C4-2B (cell line): ENCODE results near the gene FBXO31.

ENCODE experiments used
- ZFX ChIP-seq: fragments of 450-650 bp; IDR thresholded peaks from 2 replicates; pipeline ENCODE4 v1.6.1; 2017
- TF ChIP-seq, protein P1 (sequence below): fragments of 450-650 bp; conservative IDR thresholded peaks from 2 replicates; pipeline ENCODE4 v1.5.1; 2017; ENCODE audit warnings: mild to moderate bottlenecking

DNA sequence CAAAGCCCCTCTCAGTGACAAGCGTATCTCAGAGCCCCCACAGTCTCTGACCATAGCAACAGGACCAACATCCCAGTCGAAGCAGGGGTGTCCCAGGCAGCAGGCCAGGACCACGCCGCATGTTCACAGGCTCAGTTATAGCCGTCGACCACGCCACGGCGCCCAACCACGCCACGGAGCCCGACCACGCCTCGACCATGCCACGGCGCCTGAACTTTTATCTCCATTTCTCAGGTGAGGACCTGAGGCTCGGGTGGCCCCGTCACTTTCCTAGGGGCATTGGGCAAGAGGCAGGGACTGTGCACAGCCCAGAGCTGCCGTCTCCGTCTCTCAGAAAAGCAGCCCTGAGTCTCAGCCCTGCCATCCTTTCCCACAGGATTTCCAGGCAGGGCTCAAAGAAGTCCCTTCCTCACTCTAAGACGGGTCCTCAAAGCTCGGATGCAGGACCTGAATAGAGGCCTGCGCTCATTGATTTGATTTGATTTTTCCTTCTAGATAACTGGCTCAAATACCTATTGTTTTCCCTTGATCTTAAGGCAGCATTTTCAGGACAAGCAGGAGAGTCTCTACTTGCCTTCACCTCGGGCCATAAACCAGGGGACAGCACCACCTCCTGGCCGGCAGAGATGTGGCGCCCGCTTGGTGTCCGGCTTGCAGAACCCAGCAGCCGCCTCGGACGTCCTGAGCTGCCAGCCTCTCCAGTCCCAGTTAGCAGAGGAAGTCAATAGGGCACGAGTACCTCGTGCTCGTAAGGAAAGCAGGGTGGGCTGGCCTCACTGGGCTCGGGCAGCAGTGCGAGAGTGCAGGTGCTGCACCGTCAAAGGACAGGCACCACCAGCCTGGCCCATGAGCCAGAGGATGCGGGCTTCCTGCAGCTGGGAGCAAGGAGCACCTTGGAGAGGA lies 105.1 kb downstream of the FBXO31 start:
- TF ChIP-seq, protein P1, sequence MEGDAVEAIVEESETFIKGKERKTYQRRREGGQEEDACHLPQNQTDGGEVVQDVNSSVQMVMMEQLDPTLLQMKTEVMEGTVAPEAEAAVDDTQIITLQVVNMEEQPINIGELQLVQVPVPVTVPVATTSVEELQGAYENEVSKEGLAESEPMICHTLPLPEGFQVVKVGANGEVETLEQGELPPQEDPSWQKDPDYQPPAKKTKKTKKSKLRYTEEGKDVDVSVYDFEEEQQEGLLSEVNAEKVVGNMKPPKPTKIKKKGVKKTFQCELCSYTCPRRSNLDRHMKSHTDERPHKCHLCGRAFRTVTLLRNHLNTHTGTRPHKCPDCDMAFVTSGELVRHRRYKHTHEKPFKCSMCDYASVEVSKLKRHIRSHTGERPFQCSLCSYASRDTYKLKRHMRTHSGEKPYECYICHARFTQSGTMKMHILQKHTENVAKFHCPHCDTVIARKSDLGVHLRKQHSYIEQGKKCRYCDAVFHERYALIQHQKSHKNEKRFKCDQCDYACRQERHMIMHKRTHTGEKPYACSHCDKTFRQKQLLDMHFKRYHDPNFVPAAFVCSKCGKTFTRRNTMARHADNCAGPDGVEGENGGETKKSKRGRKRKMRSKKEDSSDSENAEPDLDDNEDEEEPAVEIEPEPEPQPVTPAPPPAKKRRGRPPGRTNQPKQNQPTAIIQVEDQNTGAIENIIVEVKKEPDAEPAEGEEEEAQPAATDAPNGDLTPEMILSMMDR: peak; percentile 91
- no peak for TF ChIP-seq ZFX
